CMK (cell line): ENCODE results near the gene MRPL2.

Experiments used
- DNase-seq: peaks from one replicate; pipeline ENCODE4 v3.0.0-alpha.2; 2010; ENCODE audit warnings: low read depth

MRPL2 gene

GRCh38 chr6:43059168-43060033, at the start of gene MRPL2, which contains the start of gene KLC4:
Gene MRPL2 (minus strand): TSS chr6:43059434. CDS start chr6:43059381, 53 bp downstream.
Gene KLC4 (plus strand): TSS chr6:43059631. CDS start chr6:43061336, 1,705 bp downstream.
- peak; percentile 94 for DNase-seq

GRCh38 chr6:43107344-43108062, 48.3 kb upstream of the MRPL2 start:
- DNase-seq = no peak

- DNase-seq = no peak
These were observed 46.4 kb upstream of the MRPL2 start for GRCh38 chr6:43105538-43106222.

GRCh38 chr6:43103253-43103876, 44.1 kb upstream of the MRPL2 start:
- DNase-seq = no peak

- DNase-seq = no peak
These were observed 42.3 kb upstream of the MRPL2 start for GRCh38 chr6:43101497-43101896.

GRCh38 chr6:43097502-43097901, 38.3 kb upstream of the MRPL2 start:
- no peak for DNase-seq

- no peak for DNase-seq
These were observed 37.9 kb upstream of the MRPL2 start for GRCh38 chr6:43097098-43097489.

- DNase-seq = no peak
These were observed 37.3 kb upstream of the MRPL2 start for GRCh38 chr6:43096451-43097097.

- no peak for DNase-seq
These were observed 36.7 kb upstream of the MRPL2 start for GRCh38 chr6:43095939-43096338.

- no peak for DNase-seq
These were observed 34.4 kb upstream of the MRPL2 start for GRCh38 chr6:43093436-43094289.

- no peak for DNase-seq
These were observed 33.4 kb upstream of the MRPL2 start for GRCh38 chr6:43092635-43093034.

- DNase-seq = no peak
These were observed 32.3 kb upstream of the MRPL2 start for GRCh38 chr6:43091436-43091991.

GRCh38 chr6:43091020-43091419, 31.8 kb upstream of the MRPL2 start:
- no peak for DNase-seq

- no peak for DNase-seq
These were observed 31.3 kb upstream of the MRPL2 start for GRCh38 chr6:43090559-43090956.

GRCh38 chr6:43089874-43090558, 30.8 kb upstream of the MRPL2 start:
- DNase-seq = no peak

- DNase-seq = no peak
These were observed 30.2 kb upstream of the MRPL2 start for GRCh38 chr6:43089467-43089866.

GRCh38 chr6:43088654-43089056, 29.4 kb upstream of the MRPL2 start:
- DNase-seq = no peak

GRCh38 chr6:43086022-43086658, 26.9 kb upstream of the MRPL2 start:
- no peak for DNase-seq
